AML-193 (cell line): ENCODE measurements around the gene CNTNAP5.

Experiments used
- DNase-seq, 2 experiments: peaks; one replicate each; lab custom pipeline; 2025; lab: John Stamatoyannopoulos, UW

CNTNAP5 gene

GRCh38 chr2:124063596-124063995 is 38.5 kb downstream of the CNTNAP5 start:
- no peak for DNase-seq

GRCh38 chr2:124065636-124066035 is 40.5 kb downstream of the CNTNAP5 start:
- no peak for DNase-seq

DNA sequence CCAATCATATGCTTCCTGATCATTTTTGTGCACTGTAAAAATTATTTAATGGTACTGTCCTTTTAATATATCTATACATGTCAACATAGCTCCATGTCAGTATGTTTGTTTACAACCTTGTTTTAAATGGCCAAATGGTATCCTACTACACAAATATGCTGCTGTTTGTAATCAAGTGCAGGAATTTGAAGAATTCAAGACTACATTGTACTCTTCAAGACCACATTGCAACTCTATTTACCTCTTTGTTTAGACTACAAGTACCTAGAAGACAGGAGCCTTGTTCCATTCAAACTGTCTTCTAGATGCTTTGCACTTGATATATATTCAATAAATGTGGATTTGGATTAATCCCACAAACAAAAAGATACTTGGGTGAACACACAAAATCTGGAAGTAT is 41.7 kb downstream of the CNTNAP5 start:
- DNase-seq, result no peak

DNA sequence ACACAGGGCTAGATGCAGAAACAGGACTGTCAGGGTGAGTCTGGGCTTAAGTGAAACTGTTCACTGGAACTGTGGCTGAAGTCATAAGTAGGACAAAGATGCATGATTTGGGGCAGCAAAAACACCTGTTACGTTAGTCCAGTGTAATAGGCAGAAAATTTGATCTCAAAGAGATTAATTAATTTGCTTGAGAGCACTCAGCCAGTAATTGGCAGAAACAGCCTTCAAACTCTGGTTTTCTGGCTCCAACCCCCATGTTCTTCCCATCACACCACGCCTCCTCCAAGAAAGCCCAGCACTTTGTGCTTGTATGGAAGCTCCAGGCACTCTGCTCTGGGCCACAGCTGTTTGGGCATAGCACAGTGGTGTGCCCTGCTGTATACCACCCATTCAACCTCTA is 54.0 kb downstream of the CNTNAP5 start:
- no peak for DNase-seq

GRCh38 chr2:124080281-124081153 is 55.4 kb downstream of the CNTNAP5 start:
- DNase-seq, result no peak

DNA sequence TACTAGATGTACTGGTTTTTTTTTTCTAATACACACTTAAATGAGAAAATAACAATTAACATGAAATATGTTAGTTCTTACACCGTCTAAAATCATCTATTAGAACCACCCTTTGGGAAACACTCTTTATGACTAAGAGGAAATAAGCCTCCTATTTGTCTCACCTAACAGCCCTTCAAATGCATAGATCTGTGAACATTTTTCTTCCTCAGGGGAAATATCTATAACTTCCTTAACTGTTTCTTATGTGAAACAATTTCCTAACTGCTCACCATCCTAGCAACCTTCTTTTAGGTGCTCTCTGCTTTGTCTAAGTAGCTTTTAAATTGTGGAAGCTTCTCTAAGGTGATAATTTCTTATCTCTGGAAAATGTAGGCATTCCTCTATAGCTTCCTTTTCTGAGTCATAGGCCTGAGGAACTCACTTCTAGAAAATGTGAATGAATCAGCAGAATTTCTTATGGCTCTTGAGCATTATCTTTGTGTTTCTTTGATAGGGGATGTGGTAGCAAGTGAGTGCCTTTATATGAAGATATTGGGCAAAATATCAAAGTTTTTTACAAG is 56.1 kb downstream of the CNTNAP5 start:
- no peak for DNase-seq

DNA sequence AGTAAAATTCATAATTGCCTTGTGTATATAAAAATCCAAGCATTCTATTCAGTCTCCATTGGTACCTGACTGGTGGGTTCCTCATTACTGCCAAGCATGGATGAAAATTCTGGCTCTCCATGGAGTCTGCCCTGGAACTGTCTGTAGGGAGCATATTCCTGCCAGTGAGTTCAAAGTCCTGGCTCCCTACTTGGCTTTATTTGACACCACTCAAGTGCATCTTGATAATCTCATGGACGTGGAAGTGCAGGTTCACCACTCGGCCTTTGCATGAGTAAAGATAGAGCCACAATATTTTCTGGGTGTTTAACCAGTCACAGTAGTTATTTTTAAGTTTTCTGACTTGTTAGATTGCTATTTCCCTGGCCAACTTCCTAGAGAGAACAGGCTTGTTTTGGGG is 63.5 kb downstream of the CNTNAP5 start:
- no peak for DNase-seq

DNA sequence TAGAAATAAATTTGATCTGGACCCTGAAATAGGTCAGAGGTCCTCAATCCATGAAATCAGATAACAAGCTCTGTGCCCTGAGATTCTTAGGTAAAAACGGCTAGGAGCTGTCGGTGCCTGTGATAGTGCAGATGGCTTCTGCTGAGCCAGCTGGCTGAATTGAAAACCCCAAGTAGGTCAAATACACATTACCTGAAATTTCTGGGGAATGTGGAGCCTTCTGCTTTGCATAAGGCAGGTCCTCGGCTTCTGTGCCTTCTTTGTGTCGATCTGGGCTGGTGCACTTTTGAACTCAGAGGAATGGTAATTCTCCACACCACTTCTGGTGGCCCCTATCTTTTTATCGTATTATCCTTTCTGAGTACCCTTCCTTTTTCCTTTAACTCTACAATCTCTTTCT is 66.6 kb downstream of the CNTNAP5 start:
- DNase-seq, result no peak

DNA sequence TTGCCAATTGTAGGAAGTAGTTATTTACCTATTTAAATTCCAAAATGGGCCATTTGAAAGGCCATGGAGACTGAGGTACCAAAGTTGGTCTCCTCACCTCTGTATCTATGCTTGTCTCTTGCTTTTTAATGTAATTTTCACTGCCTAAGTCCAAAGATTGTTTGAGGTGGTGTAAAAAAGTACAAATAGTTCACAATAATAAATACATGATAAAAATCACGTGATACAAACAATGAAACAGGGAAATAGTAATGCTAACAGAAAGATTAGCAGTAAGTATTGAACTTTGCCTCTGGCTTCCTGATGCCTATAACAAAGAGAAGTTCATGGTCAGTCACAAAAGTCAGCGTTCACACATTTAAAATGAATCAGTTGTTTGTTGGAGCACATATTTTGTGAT is 67.6 kb downstream of the CNTNAP5 start:
- DNase-seq, result no peak

- no peak for DNase-seq
Measured at GRCh38 chr2:124104914-124105313, 79.8 kb downstream of the CNTNAP5 start.

GRCh38 chr2:124112206-124112605 is 87.1 kb downstream of the CNTNAP5 start:
- no peak for DNase-seq

DNA sequence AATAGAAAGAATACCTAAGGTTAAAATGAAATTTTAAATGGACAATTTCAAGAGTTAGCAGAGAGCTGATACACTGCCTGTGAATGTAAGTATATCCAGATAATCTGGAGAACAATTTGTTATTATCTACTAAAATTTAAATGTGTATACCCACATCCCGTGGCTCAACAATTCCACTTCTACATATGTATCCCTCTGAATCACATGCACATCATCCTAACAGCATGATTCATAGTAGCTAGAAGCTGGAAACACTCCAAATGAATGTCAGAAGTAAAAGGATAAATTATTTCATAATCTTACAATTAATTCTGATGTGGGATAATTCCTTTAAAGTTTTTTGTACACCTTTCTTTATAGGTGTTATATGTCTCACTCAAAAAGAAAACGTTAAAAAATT is 87.9 kb downstream of the CNTNAP5 start:
- no peak for DNase-seq

DNA sequence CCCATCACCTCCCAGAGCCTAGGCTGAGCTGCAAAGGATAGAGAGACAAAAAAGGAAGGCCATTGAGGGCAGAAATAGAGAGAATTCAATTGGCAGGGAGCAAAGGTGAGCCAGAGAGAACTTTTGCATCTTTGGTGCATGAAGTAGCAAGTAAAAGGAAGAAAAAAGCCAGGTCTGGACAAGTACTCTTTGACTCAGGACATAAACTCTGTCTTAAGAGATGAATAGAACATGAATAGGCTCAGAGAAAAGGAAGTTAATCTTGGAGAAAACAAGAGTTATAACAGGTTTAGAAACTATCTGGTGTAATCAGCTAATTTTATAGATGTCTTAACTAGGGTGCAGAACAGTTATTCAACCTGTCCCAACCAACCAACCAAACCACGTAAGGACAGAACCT is 95.2 kb downstream of the CNTNAP5 start:
- DNase-seq, result no peak

GRCh38 chr2:124121106-124121505 is 96.0 kb downstream of the CNTNAP5 start:
- DNase-seq, result no peak

- no peak for DNase-seq
Measured at GRCh38 chr2:124121760-124122275, 96.7 kb downstream of the CNTNAP5 start.

GRCh38 chr2:124122340-124122739 is 97.3 kb downstream of the CNTNAP5 start:
- DNase-seq, result no peak

DNA sequence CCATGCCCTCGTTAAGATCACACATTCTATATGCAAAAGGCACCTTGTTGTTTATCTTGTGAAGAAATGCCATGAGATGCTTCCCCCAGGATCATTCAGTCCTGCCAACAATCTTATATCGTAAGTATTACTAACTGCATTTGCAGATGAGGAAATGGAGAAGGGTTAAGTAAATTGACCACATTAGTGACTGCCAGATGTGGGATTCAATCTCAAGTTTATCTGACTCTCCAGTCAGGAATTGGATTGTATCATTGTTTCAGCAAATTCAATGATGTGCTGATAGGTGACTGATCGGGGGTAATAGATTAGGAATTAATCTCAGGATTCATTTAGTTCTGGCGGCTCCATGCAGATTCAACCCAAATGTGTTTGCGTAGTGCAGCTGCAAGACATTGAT is 106.2 kb downstream of the CNTNAP5 start:
- DNase-seq, result no peak

DNA sequence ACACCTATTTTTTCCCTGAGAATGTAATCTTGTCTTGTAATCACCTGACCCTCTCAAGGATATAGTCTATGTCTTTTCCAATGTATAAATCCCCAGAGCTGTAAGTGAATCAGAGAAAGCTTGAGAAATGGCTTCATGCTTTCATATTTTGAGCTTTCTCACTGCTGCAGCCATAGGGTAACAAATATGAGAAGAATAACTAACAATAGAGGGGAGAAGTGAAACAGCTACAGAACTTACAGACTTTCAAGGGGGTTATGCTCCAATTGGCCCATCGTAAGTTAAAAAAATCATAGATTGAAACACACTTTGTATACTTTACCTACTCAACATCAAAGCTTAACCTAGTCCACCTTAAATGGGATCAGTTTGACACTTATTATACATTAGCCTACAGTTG is 111.0 kb downstream of the CNTNAP5 start:
- no peak for DNase-seq

DNA sequence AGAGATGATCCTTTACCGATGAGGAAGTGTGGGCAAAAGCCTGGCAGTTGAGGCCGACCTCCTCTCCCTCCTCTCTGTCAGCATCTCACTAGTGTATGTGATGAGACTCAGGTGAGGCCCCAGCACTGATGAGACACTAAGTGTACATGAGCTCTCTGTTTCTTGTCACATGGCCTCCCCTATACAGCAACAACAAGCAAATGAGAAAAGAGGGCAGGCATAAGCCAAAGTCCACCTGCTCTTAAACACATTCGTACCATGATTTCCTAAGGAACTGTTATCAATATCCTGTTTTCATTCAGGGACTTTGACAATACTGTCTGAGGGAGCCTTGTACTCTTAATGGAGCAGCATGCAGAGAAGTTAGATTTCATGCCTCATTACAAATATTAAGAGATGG is 113.0 kb downstream of the CNTNAP5 start:
- DNase-seq, result no peak

DNA sequence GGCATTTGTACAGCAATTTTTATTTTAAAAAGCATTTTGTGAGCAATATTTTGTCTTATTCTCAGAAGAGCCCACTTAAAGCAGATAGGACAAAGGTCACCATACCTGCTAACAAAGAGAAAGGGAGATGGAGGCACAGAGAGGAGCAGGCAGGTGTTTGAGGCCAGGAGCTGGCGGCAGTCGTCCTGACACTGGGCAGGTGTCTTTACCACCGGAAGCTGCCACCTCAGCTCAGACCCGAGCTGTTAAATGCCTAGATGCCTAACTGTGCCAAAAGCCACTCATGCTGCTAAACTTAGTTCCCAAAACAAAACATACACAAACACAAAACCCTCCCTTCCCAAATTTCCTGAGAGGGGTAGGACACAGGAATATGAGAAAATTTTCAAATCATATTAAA is 120.9 kb downstream of the CNTNAP5 start:
- no peak for DNase-seq

DNA sequence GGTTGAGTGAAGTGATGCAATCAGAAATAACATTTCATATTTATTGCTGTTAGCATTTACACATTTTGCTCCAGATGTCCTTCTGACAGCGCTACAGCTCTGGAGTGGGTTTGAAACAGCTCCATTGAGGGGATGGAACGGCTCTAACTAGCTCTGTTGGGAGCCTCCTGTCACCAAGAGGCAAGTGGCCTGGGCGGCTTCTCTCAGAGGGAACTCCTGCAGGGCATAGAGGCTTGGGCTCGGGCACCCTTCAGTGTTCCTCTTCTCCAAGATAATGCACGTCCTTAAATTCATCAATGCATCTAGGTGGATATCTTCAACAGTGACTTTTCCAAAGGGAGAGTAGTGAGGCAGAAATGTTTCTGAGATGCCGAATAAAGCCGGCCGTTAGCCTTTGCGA is 122.5 kb downstream of the CNTNAP5 start:
- no peak for DNase-seq

GRCh38 chr2:124149571-124149970 is 124.5 kb downstream of the CNTNAP5 start:
- DNase-seq, result no peak

GRCh38 chr2:124151691-124152090 is 126.6 kb downstream of the CNTNAP5 start:
- DNase-seq, result no peak

- no peak for DNase-seq
Measured at GRCh38 chr2:124153713-124154112, 128.6 kb downstream of the CNTNAP5 start.
